NCI-H526 treated with DMSO at 0.1 percent for 48 hours (cell line): ENCODE measurements around the gene RNASET2.

Experiments
- DNase-seq: peaks from one replicate; lab custom pipeline; 2025; lab: John Stamatoyannopoulos, UW

Gene RNASET2

GRCh38 chr6:166956444-166957086 is at the start of gene RNASET2:
Gene RNASET2 (minus strand): TSS chr6:166956550. CDS start chr6:166956182, 368 bp downstream.
- DNase-seq = peak; percentile 61

GRCh38 chr6:167005350-167006159 is 49.2 kb upstream of the RNASET2 start:
- no peak for DNase-seq

- no peak for DNase-seq
Measured at GRCh38 chr6:167000759-167001158, 44.4 kb upstream of the RNASET2 start.

- no peak for DNase-seq
Measured at GRCh38 chr6:166999884-167000253, 43.5 kb upstream of the RNASET2 start.

- peak; percentile 88 for DNase-seq
Measured at GRCh38 chr6:166999145-166999883, 43.0 kb upstream of the RNASET2 start, which contains the start of gene CEP43. Gene CEP43 (plus strand): TSS chr6:166999397. CDS start chr6:166999413, 16 bp downstream.

GRCh38 chr6:166998256-166999144 is 42.1 kb upstream of the RNASET2 start:
- DNase-seq = no peak

GRCh38 chr6:166997768-166998255 is 41.5 kb upstream of the RNASET2 start:
- DNase-seq = peak; percentile 59

GRCh38 chr6:166997348-166997747 is 41.0 kb upstream of the RNASET2 start:
- no peak for DNase-seq

GRCh38 chr6:166996406-166996805 is 40.1 kb upstream of the RNASET2 start:
- no peak for DNase-seq

- no peak for DNase-seq
Measured at GRCh38 chr6:166989427-166990032, 33.2 kb upstream of the RNASET2 start.

GRCh38 chr6:166988674-166989201 is 32.4 kb upstream of the RNASET2 start:
- no peak for DNase-seq

- DNase-seq = no peak
Measured at GRCh38 chr6:166987930-166988329, 31.6 kb upstream of the RNASET2 start.

GRCh38 chr6:166987448-166987847 is 31.1 kb upstream of the RNASET2 start:
- DNase-seq = no peak

GRCh38 chr6:166980738-166981137 is 24.4 kb upstream of the RNASET2 start:
- DNase-seq = no peak

- DNase-seq = no peak
Measured at GRCh38 chr6:166977621-166978525, 21.5 kb upstream of the RNASET2 start.

- no peak for DNase-seq
Measured at GRCh38 chr6:166976636-166977035, 20.3 kb upstream of the RNASET2 start.

- DNase-seq = no peak
Measured at GRCh38 chr6:166972101-166972500, 15.8 kb upstream of the RNASET2 start.

GRCh38 chr6:166971271-166971670 is 14.9 kb upstream of the RNASET2 start:
- DNase-seq = no peak

GRCh38 chr6:166970776-166971175 is 14.4 kb upstream of the RNASET2 start:
- no peak for DNase-seq

GRCh38 chr6:166970091-166970490 is 13.7 kb upstream of the RNASET2 start:
- DNase-seq = no peak
